Endothelial cell of umbilical vein (primary cell): ENCODE measurements around the gene ATP6V0A4. TPM values are rescaled to one million over a fixed set of nuclear protein-coding genes. Genes with fewer than 3 reads are reported as not detected.

Source experiments
- BruUV-seq: library from RNA; stranded (reverse); fragments of 400-500 nt; replicated peaks from 2 replicates; lab custom pipeline; 2021; lab: Mats Ljungman, UMichigan
- CTCF ChIA-PET: fragments of 300-600, 350-600 bp; sonication (Branson Sonifier 250); formaldehyde crosslinking; loops from one replicate; lab custom pipeline; 2021; ENCODE audit warnings: antibody characterized with exemption, inconsistent platforms; lab: Charles Lee
- POLR2A ChIA-PET: fragments of 300-600, 350-600 bp; sonication (Branson Sonifier 250); formaldehyde crosslinking; loops from one replicate; lab custom pipeline; 2021; ENCODE audit warnings: antibody characterized with exemption, inconsistent platforms; lab: Charles Lee
- DNase-seq: peaks from one replicate; pipeline ENCODE4 v3.0.0-alpha.2; 2011; ENCODE audit warnings: low read depth, low spot score
- FAIRE-seq: peaks from 2 replicates; lab custom pipeline; 2011; peaks lifted over from hg19 to GRCh38; lab: Jason Lieb, UNC
- H2AFZ ChIP-seq: 2 replicates; pipeline ENCODE4 v1.6.0; 2012; ENCODE audit warnings: low read depth, low read length, control low read depth, inconsistent platforms
- H3K27ac ChIP-seq: 2 replicates; pipeline ENCODE4 v1.5.1; 2011; ENCODE audit warnings: low read depth, mild to moderate bottlenecking, control low read depth, low read length, moderate library complexity; ENCODE audit not compliant: insufficient read depth
- H3K27me3 ChIP-seq, 2 experiments: 2 replicates each; pipeline versions ENCODE4 v1.6.0 to v1.6.1; 2011; ENCODE audit warnings: low read length in 2 of 2, mixed read lengths in 1 of 2; ENCODE audit not compliant: control insufficient read depth in 2 of 2, insufficient read depth in 2 of 2
- H3K36me3 ChIP-seq, 2 experiments: 2 replicates in 1 of 2; 3 replicates in 1 of 2; pipeline ENCODE4 v1.5.1; 2011; ENCODE audit warnings: low read length in 2 of 2, mild to moderate bottlenecking in 1 of 2, moderate library complexity in 1 of 2; ENCODE audit not compliant: control insufficient read depth in 2 of 2, insufficient read depth in 2 of 2; ENCODE audit errors: extremely low read depth in 1 of 2
- H3K4me1 ChIP-seq: 3 replicates; pipeline ENCODE4 v1.5.1; 2011; ENCODE audit warnings: mild to moderate bottlenecking, low read length; ENCODE audit not compliant: control insufficient read depth, insufficient read depth; ENCODE audit errors: extremely low read depth
- H3K4me2 ChIP-seq: 2 replicates; pipeline ENCODE4 v1.6.1; 2011; ENCODE audit warnings: low read length, control low read depth, mixed read lengths; ENCODE audit not compliant: insufficient read depth
- H3K4me3 ChIP-seq, 3 experiments: fragments of 200-600 bp in 1 of 3; sonication (generic), shearing (Covaris generic) in 1 of 3; replicated peaks in 1 of 3; 2 replicates each; pipeline ENCODE4 v1.5.1; 2011 to 2016; ENCODE audit warnings: control low read depth in 3 of 3, low read length in 3 of 3, mild to moderate bottlenecking in 2 of 3, inconsistent platforms in 1 of 3, low read depth in 1 of 3, moderate library complexity in 1 of 3; ENCODE audit not compliant: insufficient read depth in 1 of 3
- H3K79me2 ChIP-seq: 2 replicates; pipeline ENCODE4 v1.6.0; 2012; ENCODE audit warnings: low read length, inconsistent platforms; ENCODE audit not compliant: control insufficient read depth, insufficient read depth
- H3K9ac ChIP-seq: replicated peaks from 2 replicates; pipeline ENCODE3; 2011; ENCODE audit warnings: low read length, control low read depth; ENCODE audit not compliant: insufficient read depth; ENCODE audit errors: extremely low read depth
- H3K9me1 ChIP-seq: replicated peaks from 3 replicates; pipeline ENCODE4 v1.6.0; 2011; ENCODE audit warnings: mild to moderate bottlenecking, low read length; ENCODE audit not compliant: control insufficient read depth, insufficient read depth; ENCODE audit errors: extremely low read depth
- H3K9me3 ChIP-seq: replicated peaks from 2 replicates; pipeline ENCODE4 v1.5.1; 2012; ENCODE audit warnings: low read length, inconsistent platforms; ENCODE audit not compliant: control insufficient read depth, insufficient read depth
- H4K20me1 ChIP-seq: replicated peaks from 2 replicates; pipeline ENCODE3; 2011; ENCODE audit warnings: mild to moderate bottlenecking, low read length; ENCODE audit not compliant: control insufficient read depth, insufficient read depth; ENCODE audit errors: extremely low read depth
- EZH2 ChIP-seq: IDR thresholded peaks from 2 replicates; pipeline ENCODE4 v1.6.1; 2012; ENCODE audit warnings: borderline replicate concordance, low read depth, mild to moderate bottlenecking, moderate library complexity, low read length, inconsistent platforms; ENCODE audit not compliant: severe bottlenecking
- FOS ChIP-seq: IDR thresholded peaks from 2 replicates; pipeline ENCODE4 v1.6.1; 2011; ENCODE audit warnings: mild to moderate bottlenecking, low read length, moderate library complexity, borderline replicate concordance; ENCODE audit not compliant: insufficient read depth
- GATA2 ChIP-seq: IDR thresholded peaks from 2 replicates; pipeline ENCODE4 v1.7.0; 2011; ENCODE audit warnings: low read depth, mild to moderate bottlenecking, moderate library complexity, mixed read lengths, low read length; ENCODE audit not compliant: insufficient read length, insufficient read depth
- MAX ChIP-seq: IDR thresholded peaks from 2 replicates; pipeline ENCODE4 v1.6.1; 2011; ENCODE audit not compliant: insufficient read depth, insufficient read length
- MYC ChIP-seq: IDR thresholded peaks from one replicate; pipeline ENCODE4 v1.6.1; 2011; ENCODE audit warnings: mild to moderate bottlenecking, low read depth, low read length
- POLR2A ChIP-seq: IDR thresholded peaks from 2 replicates; pipeline ENCODE4 v1.6.1; 2012; ENCODE audit warnings: low read depth, mild to moderate bottlenecking, control low read depth, low read length
- POLR2AphosphoS5 ChIP-seq: IDR thresholded peaks from 2 replicates; pipeline ENCODE4 v1.6.1; 2012; ENCODE audit warnings: low read depth, mild to moderate bottlenecking, control low read depth, low read length, moderate library complexity; ENCODE audit not compliant: insufficient read depth
- dilution Hi-C: fragments of 300-500 bp; cut with MboI; formaldehyde crosslinking; loops from one replicate; pipeline ENCODE4 v1.15.0; 2019; ENCODE audit warnings: low sequenced_read_pairs; ENCODE audit not compliant: extremely low pct_ligation_motif_present
- intact Hi-C: fragments of 100-400 bp; cut with micrococcal nuclease; formaldehyde crosslinking; loops from one replicate; pipeline ENCODE4 v1.10.0; 2022
- polyA plus RNA-seq, 4 experiments: library from polyadenylated mRNA; depleted of rRNA in 3 of 4; stranded (reverse) in 3 of 4; unstranded in 1 of 4; fragments of >200 nt; gene quantifications; 2 replicates each; pipeline versions ENCODE4 v1.2.1 to v1.2.3, GENCODE V29; 2011 to 2012; ENCODE audit warnings: missing spikeins in 1 of 4
- total RNA-seq: library from RNA; stranded (reverse); gene quantifications from 2 replicates; pipeline ENCODE4 v1.2.3, GENCODE V29; 2021
- TF ChIP-seq, protein P1 (sequence below), 2 donors: IDR thresholded peaks; 1 replicate in 1 of 2; 2 replicates in 1 of 2; pipeline ENCODE4 v1.5.1; 2011; ENCODE audit warnings: low read length in 2 of 2, mild to moderate bottlenecking in 2 of 2, moderate library complexity in 2 of 2, control low read depth in 1 of 2, inconsistent platforms in 1 of 2, low read depth in 1 of 2; ENCODE audit not compliant: insufficient read depth in 1 of 2; ENCODE audit errors: extremely low read depth in 1 of 2

Gene ATP6V0A4
- total and polyA plus RNA-seq, 2 donors (not counting 3 experiments of a cell fraction or from before 2014, with no cell fraction given), result 0.07 to 0.24 TPM

DNA sequence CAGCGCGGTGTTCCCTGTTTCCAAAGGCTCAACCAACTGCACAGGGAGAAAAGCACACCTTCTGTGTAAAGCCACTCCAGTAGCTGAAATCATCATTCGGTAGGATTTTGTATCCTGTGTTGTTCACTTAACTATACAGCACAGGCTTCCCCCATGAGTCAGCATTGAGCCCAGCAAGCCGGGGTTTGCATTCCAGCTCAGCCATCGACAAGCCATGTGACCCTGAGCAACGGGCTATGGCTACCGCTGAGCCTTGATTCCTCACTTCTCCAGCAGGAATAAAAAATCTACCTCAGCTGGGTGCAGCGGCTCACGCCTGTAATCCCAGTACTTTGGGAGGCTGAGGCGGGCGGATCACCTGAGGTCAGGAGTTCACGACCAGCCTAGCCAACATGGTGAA lies 44.1 kb upstream of the ATP6V0A4 start:
- intact Hi-C loops (loop anchor here (1.0 kb wide), 1 partner anchor 32 kb away; no protein-coding TSS in a partner anchor), dilution Hi-C loops (no loop called here)
- no peaks in the 10 kb centered on the region for H3K27me3 ChIP-seq
- H2AFZ ChIP-seq, result no peak overlapping the region
- POLR2A ChIA-PET, result no interaction called here
- no peaks in the 10 kb centered on the region for H4K20me1 ChIP-seq
- no peak overlapping the region for H3K4me3 ChIP-seq
- CTCF ChIA-PET, result no interaction called here
- FAIRE-seq, result no peak
- H3K4me2 ChIP-seq, result no peak overlapping the region
- DNase-seq, result no peak
- H3K9ac ChIP-seq, result no peak overlapping the region
- no peaks in the 10 kb centered on the region for H3K36me3 ChIP-seq
- H3K9me3 ChIP-seq, result no peaks in the 10 kb centered on the region
- H3K4me1 ChIP-seq, result peaks cover 10% of the 10 kb centered on the region
- no peak overlapping the region for H3K27ac ChIP-seq
- TF ChIP-seq MAX (no peak), MYC (no peak), POLR2A (no peak), POLR2AphosphoS5 (no peak), EZH2 (no peak), FOS (no peak), GATA2 (no peak)
- BruUV-seq, result no TSS peak
- H3K79me2 ChIP-seq, result no peaks in the 10 kb centered on the region
- no peaks in the 10 kb centered on the region for H3K9me1 ChIP-seq

- Histone ChIP-seq H4K20me1 (no peaks in the 10 kb centered on the region), H3K4me1 (peaks cover 10% of the 10 kb centered on the region), H3K9ac (no peak overlapping the region), H3K27me3 (no peaks in the 10 kb centered on the region), H3K27ac (no peak overlapping the region), H3K9me1 (no peaks in the 10 kb centered on the region), H3K79me2 (no peaks in the 10 kb centered on the region), H3K4me2 (no peak overlapping the region), H3K36me3 (peaks cover 0 to 2% of the 10 kb centered on the region in 2 experiments), H3K4me3 (no peak overlapping the region), H2AFZ (peak overlapping the region; percentile 19), H3K9me3 (no peaks in the 10 kb centered on the region)
- ChIA-PET POLR2A (no interaction called here), CTCF (interaction anchor here (1.1 to 1.8 kb wide), 5 partner anchors 10 to 237 kb away, joined by 3 to 7 read pairs (median 4); no protein-coding TSS in a partner anchor)
- BruUV-seq, result no TSS peak
- FAIRE-seq (no peak), DNase-seq (no peak)
- intact Hi-C loops, result no loop called here
- TF ChIP-seq GATA2, result no peak
- TF ChIP-seq, protein P1, sequence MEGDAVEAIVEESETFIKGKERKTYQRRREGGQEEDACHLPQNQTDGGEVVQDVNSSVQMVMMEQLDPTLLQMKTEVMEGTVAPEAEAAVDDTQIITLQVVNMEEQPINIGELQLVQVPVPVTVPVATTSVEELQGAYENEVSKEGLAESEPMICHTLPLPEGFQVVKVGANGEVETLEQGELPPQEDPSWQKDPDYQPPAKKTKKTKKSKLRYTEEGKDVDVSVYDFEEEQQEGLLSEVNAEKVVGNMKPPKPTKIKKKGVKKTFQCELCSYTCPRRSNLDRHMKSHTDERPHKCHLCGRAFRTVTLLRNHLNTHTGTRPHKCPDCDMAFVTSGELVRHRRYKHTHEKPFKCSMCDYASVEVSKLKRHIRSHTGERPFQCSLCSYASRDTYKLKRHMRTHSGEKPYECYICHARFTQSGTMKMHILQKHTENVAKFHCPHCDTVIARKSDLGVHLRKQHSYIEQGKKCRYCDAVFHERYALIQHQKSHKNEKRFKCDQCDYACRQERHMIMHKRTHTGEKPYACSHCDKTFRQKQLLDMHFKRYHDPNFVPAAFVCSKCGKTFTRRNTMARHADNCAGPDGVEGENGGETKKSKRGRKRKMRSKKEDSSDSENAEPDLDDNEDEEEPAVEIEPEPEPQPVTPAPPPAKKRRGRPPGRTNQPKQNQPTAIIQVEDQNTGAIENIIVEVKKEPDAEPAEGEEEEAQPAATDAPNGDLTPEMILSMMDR (IDR thresholded peaks at IDR 0.05; ENCODE audit: extremely low read depth in 1 of 2, insufficient read depth in 1 of 2, low read depth in 1 of 2, low read length in 2 of 2), result no peak
- TF ChIP-seq MAX, result no peak
- dilution Hi-C loops, result no loop called here
Measured at GRCh38 chr7:138838166-138838565, 40.2 kb upstream of the ATP6V0A4 start.
